ENCODE measurements around the gene KRTAP4-8.

- TF ChIP-seq POLR2A (IDR thresholded peaks at IDR 0.05) (no peak), CTCF (IDR thresholded peaks at IDR 0.05) (no peak)
Observed at GRCh38 chr17:41121742-41122141, 23.8 kb upstream of the KRTAP4-8 start.

Measured in adrenal gland (tissue), 5 donors.